ENCODE measurements around the gene GPR153. TPM values are rescaled to one million over a fixed set of nuclear protein-coding genes. Genes with fewer than 3 reads are reported as not detected.

Gene GPR153
- total and polyA plus RNA-seq, 4 donors = 0.37 to 5.9 (median 2.7) TPM

DNA sequence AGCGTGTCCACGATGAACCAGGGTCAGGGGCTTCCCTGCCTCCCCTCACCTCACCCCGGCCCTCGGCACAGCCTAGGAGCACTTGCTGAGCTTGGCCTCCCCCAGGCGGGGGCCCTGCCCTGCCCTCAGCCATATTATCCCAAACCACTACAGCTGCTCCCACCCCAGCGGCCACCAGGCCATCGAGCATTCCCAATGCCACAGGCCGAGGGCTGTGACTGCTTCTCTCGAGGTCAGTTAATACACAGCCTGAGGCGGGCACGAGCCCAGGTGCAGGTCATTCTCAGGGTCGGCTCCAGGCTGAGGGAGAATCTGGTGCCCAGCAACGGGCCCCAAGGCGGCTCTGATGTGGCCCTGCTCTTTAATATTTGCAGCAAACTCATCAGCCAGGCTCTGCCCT, 8.4 kb upstream of the GPR153 start:
- Histone ChIP-seq H3K9ac (ENCODE audit: low read depth in 1 of 2, low read length in 2 of 2) (no peak overlapping the region), H3K4me1 (ENCODE audit: control insufficient read depth in 4 of 4, insufficient read depth in 4 of 4, low read length in 3 of 4) (no peaks in the 10 kb centered on the region), H3K36me3 (ENCODE audit: control insufficient read depth in 4 of 4, insufficient read depth in 3 of 4, low read depth in 1 of 4, low read length in 3 of 4) (no peaks in the 10 kb centered on the region), H3K27me3 (ENCODE audit: control insufficient read depth in 4 of 4, insufficient read depth in 4 of 4, low read length in 3 of 4) (no peaks in the 10 kb centered on the region), H3K9me3 (ENCODE audit: control insufficient read depth in 4 of 4, low read length in 3 of 4) (no peaks in the 10 kb centered on the region), H3K4me3 (ENCODE audit: low read depth in 1 of 3, low read length in 3 of 3) (no peak overlapping the region), H3K27ac (ENCODE audit: low read depth in 1 of 2, low read length in 2 of 2) (no peak overlapping the region)
- no peak for DNase-seq (ENCODE audit: low spot score)
- WGBS = 90% methylated on average over 14 of the region's 14 CpGs
- TF ChIP-seq NR2F2 (IDR thresholded peaks at IDR 0.05) (no peak), TAF1 (conservative IDR thresholded peaks at IDR 0.05) (no peak), EGR1 (IDR thresholded peaks at IDR 0.05; ENCODE audit: low read depth in 2 of 2) (no peak), HNF4A (conservative IDR thresholded peaks at IDR 0.05) (no peak), HNF4G (IDR thresholded peaks at IDR 0.05) (no peak), GABPA (IDR thresholded peaks at IDR 0.05 in 1 of 2, conservative IDR thresholded peaks at IDR 0.05 in 1 of 2) (no peak), FOXA1 (IDR thresholded peaks at IDR 0.05) (no peak), SP1 (IDR thresholded peaks at IDR 0.05) (no peak), JUND (IDR thresholded peaks at IDR 0.05) (no peak), RAD21 (IDR thresholded peaks at IDR 0.05) (no peak), YY1 (IDR thresholded peaks at IDR 0.05) (no peak)
- TF ChIP-seq, protein P1, sequence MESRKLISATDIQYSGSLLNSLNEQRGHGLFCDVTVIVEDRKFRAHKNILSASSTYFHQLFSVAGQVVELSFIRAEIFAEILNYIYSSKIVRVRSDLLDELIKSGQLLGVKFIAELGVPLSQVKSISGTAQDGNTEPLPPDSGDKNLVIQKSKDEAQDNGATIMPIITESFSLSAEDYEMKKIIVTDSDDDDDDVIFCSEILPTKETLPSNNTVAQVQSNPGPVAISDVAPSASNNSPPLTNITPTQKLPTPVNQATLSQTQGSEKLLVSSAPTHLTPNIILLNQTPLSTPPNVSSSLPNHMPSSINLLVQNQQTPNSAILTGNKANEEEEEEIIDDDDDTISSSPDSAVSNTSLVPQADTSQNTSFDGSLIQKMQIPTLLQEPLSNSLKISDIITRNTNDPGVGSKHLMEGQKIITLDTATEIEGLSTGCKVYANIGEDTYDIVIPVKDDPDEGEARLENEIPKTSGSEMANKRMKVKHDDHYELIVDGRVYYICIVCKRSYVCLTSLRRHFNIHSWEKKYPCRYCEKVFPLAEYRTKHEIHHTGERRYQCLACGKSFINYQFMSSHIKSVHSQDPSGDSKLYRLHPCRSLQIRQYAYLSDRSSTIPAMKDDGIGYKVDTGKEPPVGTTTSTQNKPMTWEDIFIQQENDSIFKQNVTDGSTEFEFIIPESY (IDR thresholded peaks at IDR 0.05) = no peak
- TF ChIP-seq, protein P2, sequence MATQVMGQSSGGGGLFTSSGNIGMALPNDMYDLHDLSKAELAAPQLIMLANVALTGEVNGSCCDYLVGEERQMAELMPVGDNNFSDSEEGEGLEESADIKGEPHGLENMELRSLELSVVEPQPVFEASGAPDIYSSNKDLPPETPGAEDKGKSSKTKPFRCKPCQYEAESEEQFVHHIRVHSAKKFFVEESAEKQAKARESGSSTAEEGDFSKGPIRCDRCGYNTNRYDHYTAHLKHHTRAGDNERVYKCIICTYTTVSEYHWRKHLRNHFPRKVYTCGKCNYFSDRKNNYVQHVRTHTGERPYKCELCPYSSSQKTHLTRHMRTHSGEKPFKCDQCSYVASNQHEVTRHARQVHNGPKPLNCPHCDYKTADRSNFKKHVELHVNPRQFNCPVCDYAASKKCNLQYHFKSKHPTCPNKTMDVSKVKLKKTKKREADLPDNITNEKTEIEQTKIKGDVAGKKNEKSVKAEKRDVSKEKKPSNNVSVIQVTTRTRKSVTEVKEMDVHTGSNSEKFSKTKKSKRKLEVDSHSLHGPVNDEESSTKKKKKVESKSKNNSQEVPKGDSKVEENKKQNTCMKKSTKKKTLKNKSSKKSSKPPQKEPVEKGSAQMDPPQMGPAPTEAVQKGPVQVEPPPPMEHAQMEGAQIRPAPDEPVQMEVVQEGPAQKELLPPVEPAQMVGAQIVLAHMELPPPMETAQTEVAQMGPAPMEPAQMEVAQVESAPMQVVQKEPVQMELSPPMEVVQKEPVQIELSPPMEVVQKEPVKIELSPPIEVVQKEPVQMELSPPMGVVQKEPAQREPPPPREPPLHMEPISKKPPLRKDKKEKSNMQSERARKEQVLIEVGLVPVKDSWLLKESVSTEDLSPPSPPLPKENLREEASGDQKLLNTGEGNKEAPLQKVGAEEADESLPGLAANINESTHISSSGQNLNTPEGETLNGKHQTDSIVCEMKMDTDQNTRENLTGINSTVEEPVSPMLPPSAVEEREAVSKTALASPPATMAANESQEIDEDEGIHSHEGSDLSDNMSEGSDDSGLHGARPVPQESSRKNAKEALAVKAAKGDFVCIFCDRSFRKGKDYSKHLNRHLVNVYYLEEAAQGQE (IDR thresholded peaks at IDR 0.05) = no peak
- TF ChIP-seq, protein P3, sequence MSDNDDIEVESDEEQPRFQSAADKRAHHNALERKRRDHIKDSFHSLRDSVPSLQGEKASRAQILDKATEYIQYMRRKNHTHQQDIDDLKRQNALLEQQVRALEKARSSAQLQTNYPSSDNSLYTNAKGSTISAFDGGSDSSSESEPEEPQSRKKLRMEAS (IDR thresholded peaks at IDR 0.05) = no peak
- TF ChIP-seq, protein P4, sequence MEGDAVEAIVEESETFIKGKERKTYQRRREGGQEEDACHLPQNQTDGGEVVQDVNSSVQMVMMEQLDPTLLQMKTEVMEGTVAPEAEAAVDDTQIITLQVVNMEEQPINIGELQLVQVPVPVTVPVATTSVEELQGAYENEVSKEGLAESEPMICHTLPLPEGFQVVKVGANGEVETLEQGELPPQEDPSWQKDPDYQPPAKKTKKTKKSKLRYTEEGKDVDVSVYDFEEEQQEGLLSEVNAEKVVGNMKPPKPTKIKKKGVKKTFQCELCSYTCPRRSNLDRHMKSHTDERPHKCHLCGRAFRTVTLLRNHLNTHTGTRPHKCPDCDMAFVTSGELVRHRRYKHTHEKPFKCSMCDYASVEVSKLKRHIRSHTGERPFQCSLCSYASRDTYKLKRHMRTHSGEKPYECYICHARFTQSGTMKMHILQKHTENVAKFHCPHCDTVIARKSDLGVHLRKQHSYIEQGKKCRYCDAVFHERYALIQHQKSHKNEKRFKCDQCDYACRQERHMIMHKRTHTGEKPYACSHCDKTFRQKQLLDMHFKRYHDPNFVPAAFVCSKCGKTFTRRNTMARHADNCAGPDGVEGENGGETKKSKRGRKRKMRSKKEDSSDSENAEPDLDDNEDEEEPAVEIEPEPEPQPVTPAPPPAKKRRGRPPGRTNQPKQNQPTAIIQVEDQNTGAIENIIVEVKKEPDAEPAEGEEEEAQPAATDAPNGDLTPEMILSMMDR (IDR thresholded peaks at IDR 0.05; ENCODE audit: low read depth, low read length, missing input control) = no peak
- TF ChIP-seq, protein P5, sequence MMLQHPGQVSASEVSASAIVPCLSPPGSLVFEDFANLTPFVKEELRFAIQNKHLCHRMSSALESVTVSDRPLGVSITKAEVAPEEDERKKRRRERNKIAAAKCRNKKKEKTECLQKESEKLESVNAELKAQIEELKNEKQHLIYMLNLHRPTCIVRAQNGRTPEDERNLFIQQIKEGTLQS (IDR thresholded peaks at IDR 0.05) = no peak

DNA sequence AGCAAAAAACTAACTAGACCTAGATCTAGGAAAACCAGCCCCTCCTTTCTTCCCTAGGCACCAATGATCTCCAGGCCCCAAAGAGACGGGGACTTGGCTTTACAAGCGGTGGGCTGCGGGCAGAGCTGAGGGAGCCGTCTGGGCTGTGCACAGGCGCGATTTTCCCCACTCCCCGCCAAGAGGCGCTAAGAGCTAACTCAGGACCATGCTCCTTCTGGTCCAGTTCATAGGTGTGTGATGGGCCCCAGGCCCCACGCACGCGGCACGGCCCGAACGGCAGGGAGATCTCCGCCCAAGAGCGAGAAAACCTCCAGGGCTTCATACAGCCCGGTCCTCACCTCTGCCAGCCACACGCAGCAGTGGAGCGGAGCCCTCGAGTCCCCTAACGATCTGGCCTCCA, 7.5 kb upstream of the GPR153 start:
- DNase-seq (ENCODE audit: low spot score) = no peak
- WGBS = 93% methylated on average over 21 of the region's 21 CpGs
- H3K27ac ChIP-seq (ENCODE audit: low read depth in 1 of 2, low read length in 2 of 2) = no peak overlapping the region

More for the DNA sequence above, 7.5 kb upstream of the GPR153 start:
- H3K36me3 ChIP-seq (ENCODE audit: control insufficient read depth in 4 of 4, insufficient read depth in 3 of 4, low read depth in 1 of 4, low read length in 3 of 4) = no peaks in the 10 kb centered on the region
- H3K4me3 ChIP-seq (ENCODE audit: low read depth in 1 of 3, low read length in 3 of 3) = no peak overlapping the region
- TF ChIP-seq HNF4A (conservative IDR thresholded peaks at IDR 0.05) (no peak), HNF4G (IDR thresholded peaks at IDR 0.05) (no peak), GABPA (IDR thresholded peaks at IDR 0.05 in 1 of 2, conservative IDR thresholded peaks at IDR 0.05 in 1 of 2) (no peak), YY1 (IDR thresholded peaks at IDR 0.05) (no peak), FOXA1 (IDR thresholded peaks at IDR 0.05) (no peak), RXRA (IDR thresholded peaks at IDR 0.05) (no peak)
- TF ChIP-seq, protein P1 (IDR thresholded peaks at IDR 0.05) = no peak
- no peaks in the 10 kb centered on the region for H3K9me3 ChIP-seq (ENCODE audit: control insufficient read depth in 4 of 4, low read length in 3 of 4)
- no peak overlapping the region for H3K9ac ChIP-seq (ENCODE audit: low read depth in 1 of 2, low read length in 2 of 2)
- H3K4me1 ChIP-seq (ENCODE audit: control insufficient read depth in 4 of 4, insufficient read depth in 4 of 4, low read length in 3 of 4) = no peaks in the 10 kb centered on the region
- no peaks in the 10 kb centered on the region for H3K27me3 ChIP-seq (ENCODE audit: control insufficient read depth in 4 of 4, insufficient read depth in 4 of 4, low read length in 3 of 4)

All from liver (tissue), 9 donors.